Adipocyte (in vitro differentiated cells): ENCODE measurements around the gene BACH1.

Experiments
- DNase-seq: peaks from one replicate; pipeline ENCODE4 v3.0.0-alpha.2; 2015; ENCODE audit warnings: low read depth
- H3K27me3 ChIP-seq: replicated peaks from 2 replicates; pipeline ENCODE4 v1.7.0; 2013; ENCODE audit warnings: mild to moderate bottlenecking, low read length, moderate library complexity; ENCODE audit not compliant: control insufficient read depth, insufficient read depth
- H3K36me3 ChIP-seq: 2 replicates; pipeline ENCODE4 v1.7.0; 2013; ENCODE audit warnings: low read length, mild to moderate bottlenecking, moderate library complexity; ENCODE audit not compliant: control insufficient read depth, insufficient read depth, severe bottlenecking
- H3K4me1 ChIP-seq: 2 replicates; pipeline ENCODE4 v1.7.0; 2013; ENCODE audit warnings: mild to moderate bottlenecking, low read length, moderate library complexity; ENCODE audit not compliant: control insufficient read depth, insufficient read depth
- H3K4me3 ChIP-seq: 2 replicates; pipeline ENCODE4 v1.7.0; 2013; ENCODE audit warnings: mild to moderate bottlenecking, low read length, moderate library complexity
- H3K9ac ChIP-seq: 2 replicates; pipeline ENCODE4 v1.7.0; 2013; ENCODE audit warnings: mild to moderate bottlenecking, low read length, moderate library complexity
- H3K9me3 ChIP-seq: 2 replicates; pipeline ENCODE4 v1.7.0; 2013; ENCODE audit warnings: mild to moderate bottlenecking, low read length, moderate library complexity; ENCODE audit not compliant: control insufficient read depth

BACH1 gene

DNA sequence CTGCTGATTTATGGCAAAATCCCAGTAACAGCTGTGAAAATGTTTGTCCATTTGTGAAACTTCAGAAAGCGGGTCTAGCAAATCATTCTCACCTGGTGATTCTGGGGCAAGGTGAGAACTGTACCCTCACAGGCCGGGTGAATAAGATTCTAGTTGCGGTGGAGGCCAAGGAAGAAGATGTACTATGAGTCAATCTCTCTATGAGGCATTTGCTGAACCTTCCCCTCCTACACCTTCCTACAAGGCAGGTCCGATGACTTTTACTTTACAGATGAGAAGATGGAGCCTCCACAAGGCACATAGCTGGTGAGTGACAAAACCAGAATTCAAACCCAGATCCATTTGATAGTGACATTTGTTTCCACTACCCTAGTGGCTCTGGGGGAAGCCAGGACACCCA is 72.7 kb downstream of the BACH1 start:
- H3K36me3 ChIP-seq: peaks cover 2% of the 10 kb centered on the region
- H3K9me3 ChIP-seq: peaks cover 3% of the 10 kb centered on the region
- H3K4me1 ChIP-seq: no peaks in the 10 kb centered on the region
- H3K9ac ChIP-seq: no peak overlapping the region
- no peaks in the 10 kb centered on the region for H3K27me3 ChIP-seq
- no peak overlapping the region for H3K4me3 ChIP-seq
- no peak for DNase-seq

DNA sequence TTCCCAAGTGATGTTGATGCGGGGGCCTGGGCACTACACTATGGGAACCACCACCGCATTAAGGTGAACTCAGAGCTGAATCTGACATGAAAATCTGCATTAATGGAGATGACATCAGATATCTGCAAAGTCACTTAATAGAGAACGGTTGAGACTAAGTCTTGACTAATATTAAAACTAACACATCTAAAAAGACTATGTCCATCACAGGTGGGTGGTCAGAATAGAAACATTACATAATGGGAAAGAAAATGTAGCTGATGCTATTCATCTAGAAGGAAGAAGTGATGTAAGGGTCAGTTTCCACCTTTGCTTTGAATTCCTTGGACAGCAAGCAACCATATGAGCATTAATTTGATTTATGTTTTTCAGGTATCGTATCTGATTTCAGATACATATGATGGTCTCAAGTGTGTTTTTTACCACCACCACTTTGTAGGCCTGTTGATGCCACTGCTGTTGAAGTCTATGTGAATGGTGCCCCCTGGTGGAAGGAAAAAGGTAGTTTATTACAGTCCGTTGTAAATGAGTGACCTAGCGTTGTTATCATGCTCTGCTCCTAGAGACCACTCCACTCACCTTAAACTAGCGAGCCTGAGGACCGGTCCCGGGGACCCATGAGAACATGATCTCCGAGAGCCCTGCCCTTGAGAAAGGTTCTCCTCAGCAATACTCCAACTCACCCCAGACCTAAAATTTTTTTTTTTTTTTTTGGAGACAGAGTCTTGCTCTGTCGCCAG is 73.5 kb downstream of the BACH1 start:
- Histone ChIP-seq H3K4me3 (no peak overlapping the region), H3K9ac (no peak overlapping the region), H3K36me3 (no peaks in the 10 kb centered on the region), H3K4me1 (no peaks in the 10 kb centered on the region), H3K9me3 (no peaks in the 10 kb centered on the region), H3K27me3 (no peaks in the 10 kb centered on the region)
- peak; percentile 94 for DNase-seq

DNA sequence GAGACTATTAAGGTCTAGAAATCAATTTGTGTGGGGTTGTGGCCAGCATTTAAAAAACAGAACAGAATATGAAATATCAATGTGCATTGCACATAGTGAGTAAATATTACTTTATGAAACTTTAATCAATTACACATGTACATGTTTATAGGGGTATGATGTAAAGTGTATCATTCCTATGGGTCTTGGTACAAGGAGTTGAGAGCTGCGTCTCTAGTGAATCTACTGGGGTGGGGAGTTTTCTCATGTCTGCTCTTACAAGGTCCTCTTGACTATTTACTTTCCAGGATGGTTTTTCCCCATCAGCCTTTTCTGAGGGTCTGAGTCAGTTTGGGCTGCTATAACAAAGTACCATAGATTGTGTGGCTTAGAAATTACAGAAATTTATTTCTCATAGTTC is 75.8 kb downstream of the BACH1 start:
- no peaks in the 10 kb centered on the region for H3K4me1 ChIP-seq
- no peaks in the 10 kb centered on the region for H3K27me3 ChIP-seq
- H3K4me3 ChIP-seq: no peak overlapping the region
- H3K36me3 ChIP-seq: no peaks in the 10 kb centered on the region
- peak; percentile 56 for DNase-seq
- no peaks in the 10 kb centered on the region for H3K9me3 ChIP-seq
- H3K9ac ChIP-seq: no peak overlapping the region

GRCh38 chr21:29376556-29376955 is 77.8 kb downstream of the BACH1 start:
- H3K4me3 ChIP-seq: no peak overlapping the region
- H3K9ac ChIP-seq: no peak overlapping the region
- H3K4me1 ChIP-seq: peaks cover 4% of the 10 kb centered on the region
- DNase-seq: no peak
- no peaks in the 10 kb centered on the region for H3K9me3 ChIP-seq
- H3K36me3 ChIP-seq: no peaks in the 10 kb centered on the region
- H3K27me3 ChIP-seq: no peaks in the 10 kb centered on the region

DNA sequence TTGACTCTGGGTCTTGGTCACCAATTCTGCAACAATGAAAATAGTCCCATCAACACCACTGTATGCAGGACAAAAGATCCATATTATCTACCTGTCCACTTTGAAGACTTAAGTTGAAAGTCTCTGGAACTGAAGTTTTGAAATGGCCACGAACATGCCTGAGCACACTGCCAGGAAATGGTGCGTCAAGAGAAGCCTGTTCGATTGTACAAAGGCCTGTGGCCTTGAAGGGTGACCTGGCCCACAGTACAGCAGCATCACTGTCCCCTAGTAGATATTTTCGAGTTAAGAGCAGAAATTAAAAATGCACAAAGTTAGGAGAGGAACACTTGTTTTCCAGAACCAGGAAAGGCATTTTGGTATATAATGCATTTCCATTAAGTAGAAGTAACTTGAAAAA is 78.5 kb downstream of the BACH1 start:
- no peak overlapping the region for H3K9ac ChIP-seq
- H3K9me3 ChIP-seq: no peaks in the 10 kb centered on the region
- peaks cover 11% of the 10 kb centered on the region for H3K4me1 ChIP-seq
- no peak overlapping the region for H3K4me3 ChIP-seq
- DNase-seq: no peak
- H3K36me3 ChIP-seq: no peaks in the 10 kb centered on the region
- no peaks in the 10 kb centered on the region for H3K27me3 ChIP-seq

DNA sequence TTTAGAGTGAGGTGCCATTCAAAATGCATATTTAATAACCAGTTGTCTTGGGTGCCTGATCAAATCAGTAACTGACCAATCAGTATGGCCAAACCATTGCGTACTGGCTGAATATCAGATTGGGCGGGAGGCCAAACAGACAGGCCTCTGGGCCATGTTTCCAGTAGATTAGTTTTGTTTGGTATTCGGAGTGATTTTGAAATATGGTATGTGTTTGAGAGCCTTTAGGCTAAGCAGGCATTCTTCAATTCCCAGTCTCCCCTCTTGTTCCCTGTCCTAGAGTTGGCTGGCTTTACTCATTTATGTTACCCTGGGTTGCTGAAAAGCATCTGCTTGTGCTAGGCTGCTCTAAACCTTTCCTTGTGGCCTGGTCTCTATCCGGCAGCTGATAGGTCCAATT is 80.1 kb downstream of the BACH1 start:
- Histone ChIP-seq H3K36me3 (no peaks in the 10 kb centered on the region), H3K9me3 (no peaks in the 10 kb centered on the region), H3K4me1 (peaks cover 11% of the 10 kb centered on the region), H3K4me3 (no peak overlapping the region), H3K27me3 (no peaks in the 10 kb centered on the region), H3K9ac (no peak overlapping the region)
- DNase-seq: peak; percentile 92

DNA sequence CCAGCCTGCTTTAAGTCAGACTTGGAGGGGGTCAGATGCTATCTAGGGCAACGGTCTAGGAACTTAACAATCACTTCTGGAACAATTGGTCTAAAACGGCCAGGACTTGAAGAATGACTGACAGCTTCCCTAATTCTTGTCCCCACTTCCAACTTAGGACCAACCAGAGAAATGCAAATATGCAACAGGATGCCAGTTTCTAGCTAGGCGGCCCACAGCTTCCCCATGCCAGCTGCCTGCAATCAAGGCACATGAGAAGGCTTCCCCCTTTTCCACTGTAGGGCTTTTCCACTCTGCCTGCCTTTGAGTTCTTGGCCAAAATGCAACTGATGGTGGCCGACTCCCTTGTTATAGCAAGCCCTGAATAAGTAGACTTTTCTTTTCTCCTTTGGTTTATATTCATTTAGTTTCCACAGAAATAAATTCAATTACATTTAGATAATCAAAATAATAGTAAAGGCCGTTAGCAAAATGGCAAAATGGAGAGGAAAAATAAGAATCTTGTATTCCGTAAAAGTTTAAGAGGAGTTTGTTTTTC is 80.9 kb downstream of the BACH1 start:
- no peak overlapping the region for H3K4me3 ChIP-seq
- H3K27me3 ChIP-seq: no peaks in the 10 kb centered on the region
- DNase-seq: no peak
- H3K9ac ChIP-seq: no peak overlapping the region
- H3K4me1 ChIP-seq: peaks cover 11% of the 10 kb centered on the region
- H3K9me3 ChIP-seq: no peaks in the 10 kb centered on the region
- H3K36me3 ChIP-seq: no peaks in the 10 kb centered on the region

- H3K27me3 ChIP-seq: no peaks in the 10 kb centered on the region
- H3K9ac ChIP-seq: no peak overlapping the region
- DNase-seq: peak; percentile 53
- H3K4me3 ChIP-seq: no peak overlapping the region
- H3K36me3 ChIP-seq: peaks cover 3% of the 10 kb centered on the region
- H3K9me3 ChIP-seq: no peaks in the 10 kb centered on the region
- H3K4me1 ChIP-seq: peaks cover 11% of the 10 kb centered on the region
These were observed 83.4 kb downstream of the BACH1 start for GRCh38 chr21:29382030-29382654.

DNA sequence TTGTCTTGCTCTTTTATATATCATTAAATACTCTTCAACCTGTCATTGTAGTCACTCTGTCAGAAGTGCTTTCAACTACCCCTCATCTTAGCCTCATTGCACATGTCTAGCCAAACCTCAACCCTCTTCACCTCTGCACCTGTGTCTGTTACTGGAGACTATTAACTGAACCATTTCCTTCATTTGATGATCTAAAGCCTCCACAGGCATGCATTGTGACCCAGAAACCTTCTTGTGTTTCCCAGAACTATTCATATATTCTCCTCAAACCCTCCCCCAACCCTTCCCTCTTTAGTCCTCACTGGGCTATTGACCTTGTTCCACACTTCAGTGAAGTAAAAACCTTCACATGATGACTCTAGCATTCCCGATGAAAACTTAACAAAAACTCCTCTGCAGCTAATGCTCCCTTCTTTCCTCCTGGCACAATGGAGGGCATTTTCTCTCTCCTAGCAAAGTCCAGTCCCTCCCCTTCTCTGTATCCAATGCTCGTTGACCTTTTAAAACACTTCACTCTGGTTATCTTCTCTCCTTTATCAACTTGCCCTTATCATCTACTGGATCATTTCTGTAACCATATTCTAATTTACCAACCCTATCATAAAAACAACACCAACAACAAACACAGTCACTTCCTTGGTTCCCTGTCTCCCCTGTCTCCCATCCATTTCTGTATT is 86.1 kb downstream of the BACH1 start:
- Histone ChIP-seq H3K4me1 (peaks cover 11% of the 10 kb centered on the region), H3K27me3 (no peaks in the 10 kb centered on the region), H3K36me3 (peaks cover 3% of the 10 kb centered on the region), H3K9me3 (no peaks in the 10 kb centered on the region), H3K9ac (no peak overlapping the region), H3K4me3 (no peak overlapping the region)
- no peak for DNase-seq

DNA sequence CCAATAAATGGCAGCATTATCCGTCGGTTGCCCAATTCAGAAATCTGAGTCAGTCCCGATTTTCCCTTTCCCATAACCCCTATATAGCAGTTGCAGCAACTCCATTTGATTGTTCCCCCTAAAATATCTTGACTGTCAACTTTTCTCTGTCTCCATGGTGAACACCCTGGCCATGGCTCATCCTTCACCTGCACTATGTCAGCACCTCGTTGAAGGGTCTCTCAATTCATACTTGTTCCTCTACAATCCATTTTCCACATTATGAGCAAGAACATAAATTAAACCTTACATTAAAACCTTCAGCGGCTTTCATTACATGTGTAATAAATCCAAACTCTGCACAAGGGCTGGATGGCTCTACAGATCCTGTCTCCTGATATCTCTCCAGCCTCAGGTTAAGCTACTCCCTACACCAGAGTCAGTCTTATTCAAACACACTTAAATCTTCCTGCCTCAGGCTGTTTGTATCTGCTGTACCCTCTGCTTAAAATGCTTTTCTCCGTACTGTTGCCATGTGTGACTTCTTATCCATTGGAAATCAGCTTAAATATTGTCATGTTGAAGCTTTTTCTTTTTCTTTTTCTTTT is 87.3 kb downstream of the BACH1 start:
- H3K4me1 ChIP-seq: peaks cover 11% of the 10 kb centered on the region
- H3K4me3 ChIP-seq: no peak overlapping the region
- H3K36me3 ChIP-seq: peaks cover 3% of the 10 kb centered on the region
- H3K27me3 ChIP-seq: no peaks in the 10 kb centered on the region
- H3K9me3 ChIP-seq: no peaks in the 10 kb centered on the region
- no peak overlapping the region for H3K9ac ChIP-seq
- no peak for DNase-seq

GRCh38 chr21:29386803-29387202 is 88.1 kb downstream of the BACH1 start:
- Histone ChIP-seq H3K9me3 (no peaks in the 10 kb centered on the region), H3K4me3 (no peak overlapping the region), H3K4me1 (peaks cover 5% of the 10 kb centered on the region), H3K9ac (no peak overlapping the region), H3K27me3 (no peaks in the 10 kb centered on the region), H3K36me3 (peaks cover 3% of the 10 kb centered on the region)
- DNase-seq: no peak
